CD1c-positive myeloid dendritic cell (primary cell): ENCODE results near the gene TMC1.
"Not testable (repeated sequence)": the region's sequence is repeated elsewhere in the genome, so short reads cannot be mapped to it uniquely, and the experiment has no call there.

Experiments
- DNase-seq: peaks from one replicate; pipeline ENCODE4 v3.0.0-alpha.2; 2016; ENCODE audit errors: extremely low spot score

The TMC1 gene

GRCh38 chr9:72526901-72527800 lies 5.7 kb downstream of the TMC1 start:
- DNase-seq: peak; percentile 85

- DNase-seq: peak; percentile 67
These were observed 6.4 kb downstream of the TMC1 start for GRCh38 chr9:72527801-72528195.

- no peak for DNase-seq
These were observed 8.1 kb downstream of the TMC1 start for GRCh38 chr9:72529531-72529930.

DNA sequence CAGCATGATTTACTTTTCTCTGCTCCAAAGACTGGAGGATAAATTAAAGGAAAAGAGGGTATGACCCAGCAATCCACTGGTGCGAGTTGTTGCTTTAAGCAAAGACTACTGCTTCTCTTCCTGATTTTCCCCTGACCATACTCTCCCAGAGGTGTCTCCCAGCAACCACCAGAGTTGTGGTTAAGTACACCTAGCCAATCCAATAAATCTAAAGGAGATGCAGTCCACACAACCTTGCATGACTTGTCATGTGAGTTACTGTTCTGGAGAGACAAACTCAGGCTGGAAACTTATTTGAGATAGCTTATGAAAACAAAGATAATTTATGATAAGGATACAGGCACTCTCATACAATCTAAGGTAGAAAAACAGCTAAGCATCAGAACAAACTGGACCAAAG lies 11.9 kb downstream of the TMC1 start:
- no peak for DNase-seq

DNA sequence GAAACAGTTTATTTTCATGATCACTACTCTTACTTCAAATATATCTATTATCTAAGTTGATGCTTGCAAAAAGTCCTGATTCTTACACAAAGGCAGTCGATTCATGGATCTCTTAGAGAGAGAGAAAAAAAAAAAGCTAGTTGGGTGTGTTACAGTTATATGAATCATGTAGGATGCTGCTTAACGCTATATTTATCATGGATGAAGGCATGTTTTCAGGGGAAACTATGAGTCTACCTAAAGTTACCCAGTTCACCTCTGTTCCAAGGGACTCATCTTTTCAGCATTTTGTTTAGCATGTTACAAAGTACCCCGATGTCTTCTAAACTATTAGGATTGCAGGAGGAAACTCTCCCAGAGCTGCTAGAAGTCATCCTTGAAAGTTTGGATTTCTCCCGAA lies 13.5 kb downstream of the TMC1 start:
- DNase-seq: no peak

- no peak for DNase-seq
These were observed 15.7 kb downstream of the TMC1 start for GRCh38 chr9:72537011-72537545.

DNA sequence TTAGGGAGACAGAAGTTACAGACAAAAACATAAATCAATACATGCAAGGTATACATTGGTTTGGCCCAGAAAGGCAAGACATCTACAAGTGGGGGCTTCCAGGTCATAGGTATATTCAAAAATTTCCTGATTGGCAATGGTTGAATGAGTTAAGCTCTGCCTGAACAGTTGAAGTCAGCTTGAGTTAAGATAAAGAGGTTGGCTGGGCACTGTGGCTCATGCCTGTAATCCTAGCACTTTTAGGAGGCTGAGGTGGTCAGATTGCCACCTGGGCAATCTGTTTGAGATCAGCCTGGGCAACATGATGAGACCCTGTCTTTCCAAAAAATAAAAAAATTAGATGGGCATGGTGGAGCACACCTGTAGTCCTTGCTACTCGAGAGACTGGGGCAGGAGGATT lies 16.3 kb downstream of the TMC1 start:
- DNase-seq: no peak

- DNase-seq: no peak
These were observed 17.7 kb downstream of the TMC1 start for GRCh38 chr9:72538921-72539702.

DNA sequence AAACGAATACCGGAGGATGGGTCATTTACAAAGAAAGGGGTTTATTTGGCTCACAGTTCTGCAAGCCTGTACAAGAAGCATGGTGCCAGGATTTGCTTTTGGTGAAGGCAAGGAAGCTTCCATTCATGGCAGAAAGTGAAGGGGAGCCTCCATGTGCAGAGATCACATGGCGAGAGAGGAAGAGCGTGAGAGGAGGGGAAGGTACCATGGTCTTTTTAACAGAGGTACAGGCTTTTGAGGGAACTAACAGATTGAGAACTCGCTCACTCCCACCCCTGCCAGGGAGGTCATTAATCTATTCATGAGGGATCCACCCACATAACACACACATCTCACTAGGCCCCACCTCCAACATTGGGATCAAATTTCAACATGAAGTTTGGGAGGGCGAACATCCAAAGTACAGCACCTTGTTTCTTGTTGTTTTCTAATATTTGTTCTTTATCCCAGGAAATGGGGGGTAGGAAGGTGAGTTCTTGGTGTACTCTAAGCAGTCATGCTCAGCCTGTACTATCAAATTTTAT lies 18.5 kb downstream of the TMC1 start:
- DNase-seq: no peak

DNA sequence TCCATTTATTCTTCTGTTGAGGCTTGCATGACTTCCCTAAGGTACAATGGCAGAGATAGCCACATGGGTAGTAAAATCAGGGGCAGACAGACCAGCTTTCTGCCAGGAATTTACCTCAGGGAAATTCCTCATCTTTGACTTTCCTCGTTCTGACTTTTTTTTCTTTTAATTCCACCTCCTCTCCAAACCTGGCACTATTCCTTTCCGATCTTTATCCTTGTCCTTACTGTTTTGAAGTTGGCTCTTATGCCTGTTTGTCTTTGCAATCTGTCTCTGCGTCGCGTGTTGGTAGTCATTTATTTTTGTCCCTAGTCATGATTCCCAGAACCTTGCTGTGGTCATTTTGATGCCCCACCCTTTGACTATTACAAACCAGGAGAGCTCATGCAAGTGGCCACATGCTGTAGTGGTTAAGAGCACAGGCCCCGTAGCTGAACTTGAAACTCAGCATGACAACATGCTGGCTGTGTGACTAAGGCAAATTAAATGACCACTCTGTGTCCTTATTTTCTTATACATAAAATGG lies 19.0 kb downstream of the TMC1 start:
- peak; percentile 44 for DNase-seq

GRCh38 chr9:72542537-72542833 lies 21.1 kb downstream of the TMC1 start:
- not testable (repeated sequence) for DNase-seq

DNA sequence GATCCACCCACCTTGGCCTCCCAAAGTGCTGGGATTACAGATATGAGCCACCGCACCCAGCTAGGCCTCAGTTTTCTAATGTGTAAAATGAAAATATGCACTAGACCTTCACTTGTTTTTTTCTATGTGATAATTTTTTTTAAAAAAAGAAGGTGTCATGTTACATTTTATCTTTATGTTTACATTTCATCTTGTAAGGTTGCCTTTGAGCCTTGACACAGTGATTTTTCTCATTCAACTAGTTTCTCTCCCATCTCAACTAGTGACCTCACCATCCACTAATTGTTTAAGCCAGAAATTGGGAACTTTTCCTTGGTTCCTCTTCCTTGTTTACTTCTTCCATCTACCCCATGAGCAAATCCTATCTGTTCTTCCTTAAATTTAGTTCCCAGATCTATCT lies 21.5 kb downstream of the TMC1 start:
- peak; percentile 48 for DNase-seq

DNA sequence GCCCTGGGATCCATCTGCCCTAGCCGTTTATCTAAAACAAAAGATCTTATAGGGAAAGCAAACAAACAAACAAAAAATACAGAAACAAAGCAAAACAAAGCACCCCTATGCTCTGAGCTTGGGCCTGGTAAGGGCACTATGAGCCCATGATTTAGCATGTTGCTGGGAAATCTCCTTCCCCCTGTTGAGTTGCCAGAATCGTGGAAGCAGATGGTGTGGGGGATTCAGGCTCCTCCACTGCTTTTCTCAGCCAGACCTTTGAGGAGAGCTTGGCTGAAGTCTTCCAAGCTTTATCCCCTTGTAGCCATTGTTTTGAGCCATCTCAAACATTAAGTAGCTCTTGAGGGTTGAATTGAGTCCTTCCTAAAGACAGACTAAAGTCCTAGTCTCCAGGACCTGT lies 29.9 kb downstream of the TMC1 start:
- DNase-seq: no peak

GRCh38 chr9:72552356-72552755 lies 30.9 kb downstream of the TMC1 start:
- DNase-seq: no peak

- DNase-seq: no peak
These were observed 32.8 kb downstream of the TMC1 start for GRCh38 chr9:72554221-72554641.

DNA sequence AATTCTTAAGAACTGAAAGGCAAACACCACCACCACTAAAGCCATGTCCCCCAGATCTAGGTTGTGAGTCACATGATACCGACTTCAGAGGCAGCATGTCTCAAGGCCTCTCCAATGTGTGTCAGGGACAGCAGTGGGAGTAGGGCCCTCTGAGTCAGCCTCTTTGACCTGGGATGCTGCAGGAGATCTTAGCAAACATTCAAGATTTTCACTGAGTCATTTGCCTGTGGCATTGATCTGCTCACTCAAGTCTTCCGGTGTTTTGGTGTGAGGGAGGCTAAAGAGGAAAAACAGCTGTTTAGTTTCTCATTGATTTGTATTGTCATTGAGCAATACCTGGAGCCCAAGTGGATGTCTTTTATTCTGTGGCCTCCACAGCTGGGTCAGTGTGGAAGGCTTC lies 36.1 kb downstream of the TMC1 start:
- peak; percentile 76 for DNase-seq

DNA sequence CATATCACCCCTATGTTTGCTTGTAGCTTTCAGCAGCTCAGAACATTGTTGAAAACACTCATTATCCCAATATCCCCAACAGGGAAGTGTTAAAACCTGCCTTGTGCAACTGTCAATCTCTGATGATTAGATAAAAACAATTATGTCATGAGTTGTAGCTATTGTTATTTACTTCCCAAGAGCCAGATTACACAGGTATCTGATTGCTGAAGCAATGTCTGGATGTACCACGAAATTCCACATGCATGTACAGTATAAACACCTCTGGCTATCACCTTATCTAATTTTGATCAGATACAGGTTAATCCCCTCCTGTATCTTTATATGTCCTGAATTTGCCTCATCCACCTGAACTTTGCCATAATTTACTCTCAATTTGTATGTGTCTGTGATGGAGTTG lies 38.7 kb downstream of the TMC1 start:
- no peak for DNase-seq

- no peak for DNase-seq
These were observed 42.4 kb downstream of the TMC1 start for GRCh38 chr9:72563806-72564205.

GRCh38 chr9:72564479-72565281 lies 43.3 kb downstream of the TMC1 start:
- DNase-seq: peak; percentile 53

GRCh38 chr9:72565535-72565934 lies 44.1 kb downstream of the TMC1 start:
- no peak for DNase-seq

- DNase-seq: no peak
These were observed 52.9 kb downstream of the TMC1 start for GRCh38 chr9:72574156-72574810.
